Kidney tubule cell (primary cell): ENCODE data around the gene GINS2.

ENCODE experiments used
- DNase-seq: peaks from one replicate; pipeline ENCODE4 v3.0.0-alpha.2; 2018; ENCODE audit warnings: low spot score

The GINS2 gene

DNA sequence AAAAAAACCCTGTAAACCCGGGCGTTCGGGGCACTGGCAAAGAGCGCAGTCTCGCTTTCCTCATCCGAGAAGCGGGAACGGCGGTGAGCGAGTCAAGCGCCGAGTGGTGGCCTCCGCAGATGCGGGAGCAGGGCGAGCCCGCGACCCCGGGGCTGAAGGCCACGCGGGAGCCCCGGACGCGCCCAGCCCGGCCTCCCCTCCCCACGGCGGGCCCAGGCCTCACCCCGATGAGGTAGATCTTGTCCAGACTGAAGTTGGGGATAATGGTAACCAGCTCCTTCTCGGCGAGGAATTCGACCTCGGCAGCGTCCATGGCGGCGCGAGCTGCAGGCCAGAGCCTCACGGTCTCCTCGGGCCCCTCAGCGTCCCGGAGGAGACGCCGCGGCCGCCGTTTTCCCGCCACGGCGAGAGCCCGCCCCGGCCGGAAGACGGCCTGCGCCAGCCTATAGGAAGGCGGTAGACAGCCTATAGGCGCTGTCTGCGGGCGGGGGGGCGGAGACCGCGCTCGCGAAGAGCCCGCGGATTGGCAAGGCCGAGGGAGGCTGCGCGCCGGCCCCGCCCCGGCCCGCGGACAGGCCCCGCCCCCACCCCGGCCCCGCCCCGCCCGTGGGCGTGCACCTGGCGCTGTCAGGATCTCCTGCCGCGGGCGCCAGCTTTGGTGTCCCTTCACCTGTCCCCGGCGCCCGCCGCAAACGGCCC lies at the start of gene GINS2:
TSS of gene GINS2 (minus strand) at position 369 of the 699 bp plus-strand sequence. CDS start at position 313, 56 bp downstream.
- DNase-seq = peak; percentile 93

DNA sequence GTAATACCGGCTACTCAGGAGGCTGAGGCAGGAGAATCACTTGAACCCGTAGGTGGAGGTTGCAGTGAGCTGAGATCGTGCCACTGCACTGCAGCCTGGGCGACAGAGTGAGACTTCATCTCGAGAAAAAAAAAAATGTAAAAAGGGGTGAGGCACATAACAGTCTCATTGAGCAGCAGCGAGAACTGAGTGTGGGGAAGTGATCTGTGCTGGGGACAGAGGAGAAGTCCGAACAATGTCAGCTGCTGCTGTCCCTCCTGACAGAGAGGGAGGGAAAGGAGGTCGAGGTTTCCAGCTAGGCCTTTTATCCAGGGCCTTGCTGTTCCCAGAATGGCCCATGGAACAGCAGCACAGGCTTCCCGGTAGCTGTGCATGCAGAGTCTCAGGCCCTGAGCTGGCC lies 48.2 kb upstream of the GINS2 start:
- DNase-seq = no peak

DNA sequence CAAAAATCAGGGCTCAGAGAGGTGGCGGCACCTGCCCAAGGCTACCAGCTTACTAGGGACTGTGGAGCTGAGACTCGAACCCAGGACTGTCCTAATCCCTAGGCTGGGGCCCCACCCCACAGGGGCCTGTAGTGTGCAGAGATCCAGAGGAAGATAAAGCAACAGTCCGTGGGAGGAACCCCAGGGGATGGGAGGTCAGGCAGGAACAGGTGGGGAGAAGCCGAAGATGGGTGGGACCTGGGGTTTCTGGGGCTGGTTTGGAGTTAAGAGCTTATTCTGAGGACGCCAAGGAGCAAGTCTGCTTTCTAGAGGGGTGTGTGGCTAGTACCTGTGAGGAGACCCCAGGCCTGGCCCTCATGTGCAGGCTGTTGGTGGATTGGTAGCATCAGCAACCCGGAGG lies 47.2 kb upstream of the GINS2 start:
- DNase-seq = no peak

DNA sequence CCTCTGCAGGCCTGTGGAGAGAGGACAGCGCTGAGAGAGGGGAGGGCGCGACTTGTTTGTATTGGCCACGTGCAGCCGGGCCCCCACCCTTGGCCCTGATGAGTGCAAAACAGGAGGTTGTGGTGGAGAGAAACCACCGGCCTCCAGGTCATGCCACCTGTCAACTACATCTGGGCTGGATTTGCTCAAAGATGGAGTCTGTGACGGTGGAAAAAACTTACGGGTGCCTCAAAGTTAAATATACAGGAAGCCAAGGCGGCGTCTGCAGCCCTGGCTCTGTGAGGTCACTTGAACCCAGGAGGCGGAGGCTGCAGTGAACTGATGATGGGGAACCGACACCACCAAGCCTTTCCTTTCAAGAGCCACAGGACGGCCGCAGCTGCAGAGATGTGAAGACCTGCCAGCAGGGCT lies 46.5 kb upstream of the GINS2 start:
- no peak for DNase-seq

DNA sequence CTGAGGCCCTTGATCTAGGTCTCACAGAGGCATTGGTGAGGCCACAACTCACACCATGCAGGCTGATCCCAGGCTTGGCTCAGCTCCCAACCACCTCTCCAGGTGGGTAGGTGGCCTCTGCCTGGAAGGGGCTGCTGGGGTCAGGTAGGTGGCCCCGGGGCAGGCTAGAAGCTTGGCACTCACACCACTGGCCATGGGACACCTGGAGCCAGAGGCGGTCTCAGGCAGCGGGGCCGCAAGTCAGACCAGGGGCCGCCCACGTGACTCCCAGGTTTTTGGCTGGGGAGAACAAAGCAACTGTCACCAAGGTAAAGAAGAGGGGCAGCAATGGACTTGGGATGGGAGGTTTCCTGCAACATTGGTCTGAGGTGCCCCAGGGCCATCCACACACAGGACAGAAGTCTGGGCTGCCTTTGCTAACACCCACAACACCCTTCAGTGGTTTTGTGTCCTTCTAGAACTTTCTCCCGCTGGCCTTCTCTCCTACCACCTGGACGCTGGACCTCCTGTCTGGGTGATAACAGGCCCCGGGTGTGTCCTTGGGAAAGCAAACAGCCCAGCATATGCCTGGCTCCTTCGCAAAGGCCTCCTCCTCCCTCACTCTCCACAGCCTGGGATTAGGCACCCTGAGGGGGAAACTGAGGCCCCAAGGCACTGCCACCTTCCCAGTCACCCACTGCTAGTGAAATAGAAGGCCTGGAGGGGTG lies 45.7 kb upstream of the GINS2 start:
- no peak for DNase-seq

DNA sequence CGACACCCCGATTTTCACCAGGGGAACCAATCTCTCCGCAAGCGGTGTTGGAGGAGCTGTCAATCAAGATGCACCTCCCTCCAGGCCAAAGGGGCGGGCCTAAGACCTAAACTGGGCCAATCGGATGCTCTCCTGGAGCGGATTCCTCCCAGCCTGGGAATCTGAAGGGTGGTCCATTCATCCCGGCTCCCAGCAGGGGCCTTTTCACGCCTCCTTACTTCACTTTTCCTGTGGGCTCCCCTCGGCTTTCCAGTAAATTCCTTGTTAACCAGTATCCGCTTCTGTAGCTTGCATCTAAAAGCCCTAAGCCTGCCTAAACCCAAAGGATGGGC lies 45.1 kb upstream of the GINS2 start:
- no peak for DNase-seq

DNA sequence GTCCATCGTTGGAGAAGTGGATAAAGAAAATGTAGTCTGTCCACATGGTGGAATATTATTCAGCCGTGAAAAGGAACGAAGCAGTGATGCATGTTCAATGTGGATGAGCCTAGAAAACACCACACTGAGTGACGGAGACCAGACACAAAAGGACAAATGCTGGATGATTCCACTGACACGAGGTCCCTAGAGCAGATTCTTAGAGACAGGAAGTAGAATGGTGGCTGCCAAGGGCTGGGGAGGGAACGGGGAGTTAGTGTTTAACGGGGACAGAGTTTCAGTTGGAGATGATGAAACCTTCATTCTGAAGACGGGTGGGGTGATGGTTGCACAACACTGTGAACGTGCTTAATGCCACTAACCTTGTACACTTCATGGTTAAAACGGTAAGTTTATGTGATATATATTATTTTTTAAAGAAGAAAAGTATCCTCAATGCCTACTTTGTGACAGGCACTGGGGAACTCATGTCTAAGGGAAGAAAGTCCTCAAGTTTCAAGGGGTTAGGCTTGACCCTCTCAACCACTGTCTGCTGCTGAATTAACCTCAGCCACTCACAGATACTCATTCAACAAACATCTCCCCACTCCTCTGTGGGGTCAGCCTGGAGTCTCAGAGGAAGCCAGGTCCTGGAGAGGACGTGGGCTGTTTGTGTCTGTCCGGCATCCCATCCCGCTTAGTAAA lies 44.5 kb upstream of the GINS2 start:
- no peak for DNase-seq

DNA sequence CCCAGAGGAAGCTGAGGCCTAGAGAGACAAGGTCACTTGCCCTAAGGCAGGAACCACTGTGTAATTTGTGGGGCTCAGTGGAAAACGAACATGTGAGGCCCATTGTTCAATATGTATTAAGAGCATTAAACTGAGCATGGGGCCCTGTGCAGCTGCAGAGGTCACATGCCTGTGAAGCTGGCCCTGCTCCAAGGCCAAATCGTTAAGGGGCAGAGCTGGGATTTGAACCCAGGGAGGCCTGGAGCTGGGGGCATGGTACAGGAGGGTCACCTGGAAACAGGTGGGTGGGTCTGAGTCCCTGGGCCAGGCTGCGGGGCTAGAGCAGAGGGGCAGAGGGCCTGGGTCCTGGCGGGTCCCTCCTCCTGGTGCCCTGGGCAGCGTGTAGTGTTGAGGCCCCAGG lies 42.4 kb upstream of the GINS2 start:
- no peak for DNase-seq

DNA sequence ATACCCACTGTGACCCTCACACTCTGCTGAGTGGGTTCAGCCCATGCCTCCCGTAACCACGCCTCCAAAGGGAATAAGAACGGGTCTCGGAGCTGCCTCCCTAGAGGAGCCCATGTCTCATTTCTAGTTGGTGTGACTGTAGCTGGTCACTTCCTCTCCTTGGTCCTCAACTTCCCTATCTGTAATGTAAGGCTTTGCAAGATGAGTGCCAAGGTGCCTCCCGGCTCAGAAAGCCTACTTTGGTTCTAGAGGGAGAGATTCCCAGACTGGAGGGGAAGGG lies 41.4 kb upstream of the GINS2 start:
- DNase-seq = no peak

DNA sequence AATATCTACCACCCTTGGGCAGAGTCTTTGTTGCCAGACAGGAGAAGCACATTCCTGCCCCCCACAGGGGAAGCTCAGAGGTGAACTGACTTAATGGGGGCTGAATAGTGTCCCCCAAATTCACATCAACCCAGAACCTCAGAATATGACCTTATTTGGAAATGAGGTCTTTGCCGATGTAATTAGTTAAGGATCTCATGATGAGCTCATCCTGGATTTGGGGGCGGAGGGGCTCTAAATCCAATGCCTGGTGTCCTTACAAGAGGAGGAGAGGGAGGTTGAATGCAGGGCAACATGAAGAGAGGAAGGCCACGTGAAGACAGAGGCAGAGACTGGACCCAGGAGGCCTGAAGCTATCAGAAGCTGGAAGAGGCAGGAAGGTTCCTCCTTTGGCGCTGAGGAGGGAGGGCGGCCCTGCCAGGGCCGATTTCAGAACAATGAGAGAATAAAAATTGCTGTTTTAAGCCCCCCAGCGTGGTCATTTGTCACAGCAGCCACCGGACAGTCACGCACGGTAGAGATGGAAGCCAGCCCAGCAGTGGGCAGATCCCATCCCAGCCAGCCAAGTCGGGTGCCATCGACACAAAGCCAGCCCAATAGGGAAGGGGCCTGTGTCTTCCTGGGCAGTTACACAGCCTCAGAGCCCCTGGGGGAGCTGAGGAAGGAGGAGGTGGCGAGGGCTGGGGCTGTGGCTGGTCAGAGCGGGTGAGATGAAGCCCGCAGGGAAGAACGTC lies 40.9 kb upstream of the GINS2 start:
- no peak for DNase-seq

DNA sequence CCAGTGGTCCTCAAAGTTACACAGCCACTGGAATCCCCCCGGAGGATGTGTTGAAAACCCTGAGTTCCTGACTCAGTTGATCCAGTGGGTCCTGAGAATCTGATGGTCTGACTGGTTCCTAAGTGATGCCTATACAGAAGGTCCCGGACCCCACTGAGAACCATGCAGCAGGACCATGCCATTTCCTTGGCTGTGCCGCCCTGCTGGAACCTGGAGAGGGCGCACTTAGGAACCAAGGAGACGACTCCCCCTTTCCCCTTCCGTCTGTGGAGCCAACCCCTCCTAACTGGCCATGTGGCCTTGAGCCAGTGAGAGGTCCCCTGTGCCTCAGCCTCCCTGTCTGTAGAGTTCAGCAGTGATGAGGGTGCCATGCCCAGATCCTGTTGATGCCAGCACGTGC lies 40.1 kb upstream of the GINS2 start:
- DNase-seq = no peak

DNA sequence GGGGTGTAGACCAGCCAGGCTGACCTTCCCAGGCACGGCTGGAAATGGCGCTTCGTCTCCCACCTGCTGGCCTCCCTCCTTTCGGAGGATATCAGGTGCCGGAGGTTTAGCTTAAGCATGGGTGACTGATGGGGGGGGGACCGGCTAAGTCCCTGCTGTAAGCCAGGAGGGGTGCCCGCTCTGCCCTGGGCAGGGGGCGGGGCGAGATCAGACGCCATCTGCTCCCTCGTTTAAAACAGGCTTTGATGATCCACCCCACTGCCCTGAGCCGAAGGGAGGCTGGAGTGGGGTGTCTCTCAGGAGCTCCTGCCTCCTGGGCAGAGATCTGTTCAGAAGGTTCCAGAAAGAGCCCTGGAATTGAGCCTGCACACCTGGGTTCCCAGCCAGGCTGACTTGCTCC lies 36.2 kb upstream of the GINS2 start:
- no peak for DNase-seq

DNA sequence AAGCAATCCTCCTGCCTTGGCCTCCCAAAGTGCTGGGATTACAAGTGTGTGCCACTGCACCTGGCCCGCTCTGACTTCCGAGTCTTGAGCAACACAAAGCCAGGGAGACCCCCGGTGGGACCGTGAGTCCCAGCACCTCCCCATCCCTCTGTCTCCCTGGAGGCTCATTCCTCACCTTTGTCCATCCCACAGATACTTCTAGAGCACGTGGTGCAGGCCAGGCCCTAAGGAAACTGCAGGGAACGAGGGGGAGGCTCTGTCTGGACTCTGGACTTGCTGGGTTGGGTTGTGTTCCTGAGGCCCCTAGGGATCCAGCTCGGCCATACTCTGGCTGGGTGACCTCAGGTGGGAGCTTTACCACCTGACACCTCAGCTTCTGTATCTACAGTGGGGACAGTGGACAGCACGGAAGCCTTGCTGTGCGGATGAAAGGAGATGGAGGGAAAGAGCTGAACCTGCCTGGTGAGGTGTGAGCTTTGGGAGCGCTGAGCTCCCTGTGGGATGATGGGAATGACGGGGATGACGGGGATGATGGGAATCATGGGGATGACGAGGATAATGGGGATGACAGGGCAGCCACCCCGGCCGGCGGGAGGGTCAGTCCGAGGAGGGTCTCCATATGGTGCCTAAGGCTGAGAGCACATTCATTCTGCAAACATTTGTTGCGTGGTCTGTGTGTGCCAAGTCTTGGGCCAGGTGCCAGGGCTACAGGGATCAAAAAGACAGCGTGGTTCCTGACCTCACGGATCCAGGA lies 35.5 kb upstream of the GINS2 start:
- no peak for DNase-seq

DNA sequence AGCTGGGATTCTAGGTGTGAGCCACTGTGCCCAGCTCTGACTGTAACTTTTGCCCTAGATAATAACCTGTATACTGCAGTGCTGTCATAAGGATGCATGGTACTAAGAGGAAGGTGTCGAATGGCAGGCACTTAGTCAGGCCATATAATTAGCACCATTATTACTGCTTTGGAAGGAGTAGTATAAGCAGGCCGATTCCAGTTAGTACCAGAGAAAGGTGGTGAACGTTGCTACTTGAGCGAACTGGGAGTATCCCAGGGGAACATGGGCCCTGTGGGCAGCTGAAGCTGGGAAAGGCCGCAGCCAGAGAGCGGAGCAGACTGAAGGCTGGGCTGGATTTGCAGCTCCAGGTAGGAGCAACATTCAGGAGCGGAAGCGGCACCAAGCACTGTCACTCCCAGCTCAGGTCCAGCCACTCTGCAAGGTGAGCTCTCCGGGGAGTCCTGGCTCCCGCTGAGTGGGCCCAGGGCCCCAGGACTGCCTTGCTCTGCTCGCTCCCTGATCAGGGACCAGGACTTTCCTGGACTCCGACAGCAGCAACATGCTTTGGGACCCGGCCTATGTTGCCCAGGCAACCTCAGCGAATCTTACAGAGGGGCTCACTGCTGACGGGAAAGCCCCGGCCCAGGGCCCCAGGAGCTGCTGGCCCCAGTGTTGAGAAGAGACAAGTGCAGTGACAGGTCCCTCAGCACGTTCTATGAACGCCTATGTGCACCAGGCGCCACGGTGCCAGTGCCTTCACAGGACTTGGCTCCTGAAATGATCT lies 33.6 kb upstream of the GINS2 start:
- no peak for DNase-seq

DNA sequence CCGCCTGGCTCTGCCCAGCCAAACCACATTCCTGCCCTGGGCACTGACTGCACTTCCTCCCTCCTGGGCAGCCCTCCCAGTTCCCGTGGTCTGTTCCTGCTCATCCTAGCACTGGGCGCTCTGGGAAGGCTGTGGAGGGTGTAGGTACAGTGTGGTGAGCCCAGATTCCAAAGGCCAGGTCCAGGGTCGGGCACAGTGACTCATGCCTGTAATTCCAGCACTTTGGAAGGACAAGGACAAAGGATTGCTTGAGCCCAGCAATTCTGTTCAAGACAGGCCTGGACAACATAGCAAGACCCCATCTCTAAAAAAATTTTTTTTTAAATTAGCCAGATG lies 31.5 kb upstream of the GINS2 start:
- peak; percentile 96 for DNase-seq

DNA sequence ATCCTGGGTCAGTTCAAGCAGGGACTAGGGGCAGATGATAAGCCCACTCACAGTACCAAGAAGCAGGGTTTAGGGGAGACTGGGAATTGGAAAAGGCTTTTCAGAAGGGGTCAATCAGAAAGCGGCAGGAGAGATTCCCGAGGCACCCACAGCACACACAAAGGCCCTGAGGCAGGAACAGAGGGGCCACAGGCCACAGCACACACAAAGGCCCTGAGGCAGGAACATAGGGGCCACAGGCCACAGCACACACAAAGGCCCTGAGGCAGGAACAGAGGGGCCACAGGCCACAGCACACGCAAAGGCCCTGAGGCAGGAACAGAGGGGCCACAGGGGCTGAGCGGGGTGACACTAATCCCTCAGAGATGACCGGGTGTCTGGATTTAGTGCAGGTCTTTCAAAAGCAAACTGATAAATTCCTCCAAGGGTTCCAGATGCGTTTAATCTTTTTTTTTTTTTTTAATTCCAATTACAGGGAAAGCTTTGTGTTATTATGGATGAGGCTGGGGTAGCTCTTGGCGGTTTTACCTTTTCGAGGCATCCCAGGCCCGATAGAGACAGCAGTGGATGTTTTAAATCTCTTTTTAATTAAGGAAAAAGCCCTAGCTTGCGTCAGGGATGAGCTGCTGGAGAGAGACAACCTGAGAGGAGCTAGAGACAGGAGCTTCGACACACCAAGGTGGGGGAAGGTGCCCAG lies 31.0 kb upstream of the GINS2 start:
- DNase-seq = no peak

DNA sequence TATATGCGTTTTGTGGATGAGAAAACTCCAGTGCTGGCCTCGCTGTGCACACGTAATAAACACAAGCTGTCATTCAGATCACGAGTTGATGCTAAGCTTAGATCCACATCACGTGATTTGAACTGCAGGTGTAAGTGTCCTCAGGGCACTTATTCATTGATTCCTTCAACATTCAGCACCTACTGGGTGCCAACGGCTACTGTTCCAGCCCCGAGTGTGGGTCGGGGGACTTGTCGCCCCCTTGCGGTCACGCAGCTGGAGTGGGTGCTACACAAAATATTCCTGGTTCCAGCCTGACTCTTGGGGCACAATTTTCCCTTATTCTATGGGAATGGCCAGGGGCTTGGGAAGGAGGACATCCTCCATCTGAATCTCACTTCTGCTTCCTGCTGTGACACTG lies 29.9 kb upstream of the GINS2 start:
- peak; percentile 27 for DNase-seq

DNA sequence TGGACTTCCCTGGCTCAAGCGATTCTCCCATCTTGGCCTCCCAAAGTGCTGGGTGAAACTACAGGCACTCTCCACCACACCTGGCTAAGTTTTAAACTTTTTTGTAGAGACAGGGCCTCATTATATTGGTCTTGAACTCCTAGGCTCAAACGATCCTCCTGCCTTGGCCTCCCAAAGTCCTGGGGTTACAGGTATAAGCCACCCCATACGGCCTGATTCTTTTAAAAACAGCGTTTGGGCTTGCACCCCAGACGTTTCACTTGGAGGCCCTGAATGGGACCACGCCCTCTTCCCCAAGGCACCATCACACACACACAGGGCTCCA lies 29.4 kb upstream of the GINS2 start:
- DNase-seq = no peak

DNA sequence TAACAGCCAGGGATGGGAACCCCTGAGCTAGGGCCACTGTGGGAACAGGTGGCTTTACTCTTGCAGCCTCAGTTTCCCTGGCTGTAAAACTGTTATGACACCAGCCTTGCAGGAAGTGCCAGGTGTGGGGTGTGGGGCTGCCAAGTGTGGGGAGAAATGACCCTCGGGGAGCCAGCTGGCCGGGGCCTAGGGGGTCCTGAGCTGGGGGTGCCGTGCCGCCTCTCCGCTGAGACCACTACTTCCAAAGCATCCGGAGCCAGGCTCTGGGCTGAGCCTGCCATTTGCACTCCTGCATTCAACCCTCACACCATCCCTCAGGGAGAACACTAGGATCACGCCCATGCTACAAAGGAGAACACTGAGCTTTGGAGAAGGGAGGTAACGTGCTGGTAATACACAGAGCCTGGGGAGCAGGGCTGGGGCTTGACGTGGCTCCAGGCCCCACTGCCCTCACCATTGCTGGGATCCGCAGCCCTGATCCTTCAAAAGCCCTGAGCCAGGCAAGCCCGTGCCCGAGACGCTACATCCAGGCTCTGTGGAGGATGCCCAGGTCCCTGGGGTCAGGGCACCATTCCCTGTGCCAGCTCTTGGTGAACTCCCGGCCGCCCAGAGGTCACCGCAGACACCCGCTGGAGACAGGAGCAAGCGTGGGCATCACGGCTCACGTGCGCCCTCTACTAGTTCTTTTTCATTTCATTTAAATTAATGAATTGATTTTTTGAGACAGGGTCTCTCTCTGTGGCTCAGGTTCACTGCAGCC lies 28.8 kb upstream of the GINS2 start:
- DNase-seq = peak; percentile 70

DNA sequence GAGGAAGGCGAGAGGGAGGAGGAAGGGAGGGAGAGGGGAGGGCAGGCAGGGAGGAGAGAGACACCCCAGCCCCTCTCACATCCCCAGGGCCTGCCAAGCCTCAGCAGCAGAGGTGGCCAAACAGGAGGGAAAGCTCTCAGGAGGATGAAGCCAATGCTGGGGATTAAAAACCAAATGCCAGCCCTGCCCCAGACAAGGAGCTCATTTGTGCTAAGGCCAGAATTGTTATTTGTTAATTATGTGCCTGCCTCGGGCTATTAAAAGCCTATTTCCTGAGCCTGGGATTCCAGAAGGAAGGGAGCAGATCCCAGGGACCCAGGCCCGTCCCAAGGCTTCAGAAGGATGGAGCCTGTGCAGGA lies 27.9 kb upstream of the GINS2 start:
- DNase-seq = no peak
